WTC11 (cell line): ENCODE measurements around the gene FOXO1. TPM values are rescaled to one million over a fixed set of nuclear protein-coding genes. Genes with fewer than 3 reads are reported as not detected.

Experiments used
- ATAC-seq: fragments of 200-7000 bp; cut with Tn5 transposase; 2 replicates; pipeline ENCODE4 v1.10.0; 2021; ENCODE audit warnings: mild to moderate bottlenecking, moderate library complexity
- CTCF ChIA-PET: fragments of 300-600 bp; sonication (Branson Sonifier 250); formaldehyde crosslinking; loops from one replicate; lab custom pipeline; 2021; ENCODE audit warnings: antibody characterized with exemption; lab: Charles Lee
- POLR2A ChIA-PET: fragments of 350-600 bp; sonication (Branson Sonifier 250); formaldehyde crosslinking; loops from one replicate; lab custom pipeline; 2021; ENCODE audit warnings: antibody characterized with exemption; lab: Charles Lee
- DNase-seq: peaks from one replicate; pipeline ENCODE4 v3.0.0; 2021; ENCODE audit warnings: low spot score
- H3K27ac Mint-ChIP-seq: 2 replicates; pipeline ENCODE4 v1.8.0; 2021; ENCODE audit warnings: mixed read lengths
- H3K27me3 Mint-ChIP-seq: 2 replicates; pipeline ENCODE4 v1.8.0; 2021; ENCODE audit warnings: low read depth, mild to moderate bottlenecking, moderate library complexity, mixed read lengths
- H3K36me3 Mint-ChIP-seq: 2 replicates; pipeline ENCODE4 v1.8.0; 2021; ENCODE audit warnings: mixed read lengths
- H3K4me1 Mint-ChIP-seq: 2 replicates; pipeline ENCODE4 v1.8.0; 2022; ENCODE audit warnings: mixed read lengths
- H3K4me3 Mint-ChIP-seq: 2 replicates; pipeline ENCODE4 v1.8.0; 2021; ENCODE audit warnings: mild to moderate bottlenecking, moderate library complexity, mixed read lengths
- H3K9me3 Mint-ChIP-seq: 2 replicates; pipeline ENCODE4 v1.8.0; 2021; ENCODE audit warnings: mixed read lengths
- ATF6 ChIP-seq: sonication (generic); formaldehyde crosslinking; IDR thresholded peaks from 2 replicates; pipeline ENCODE4 v1.8.1; 2023; ENCODE audit warnings: mild to moderate bottlenecking, missing genetic modification reagents
- ELF4 ChIP-seq: sonication (generic); formaldehyde crosslinking; IDR thresholded peaks from 2 replicates; pipeline ENCODE4 v1.8.1; 2022; ENCODE audit warnings: low read depth, mild to moderate bottlenecking, moderate library complexity, missing genetic modification reagents
- EMX1 ChIP-seq: fragments of 250-450 bp; sonication (Bioruptor Pico); IDR thresholded peaks from 2 replicates; pipeline ENCODE4 v1.8.0; 2021; ENCODE audit warnings: mild to moderate bottlenecking
- ESRRA ChIP-seq: sonication (generic); formaldehyde crosslinking; IDR thresholded peaks from 2 replicates; pipeline ENCODE4 v1.8.1; 2022; ENCODE audit warnings: mild to moderate bottlenecking, missing genetic modification reagents, borderline replicate concordance
- GABPB1 ChIP-seq: sonication (generic); formaldehyde crosslinking; IDR thresholded peaks from 2 replicates; pipeline ENCODE4 v1.8.1; 2023; ENCODE audit warnings: mild to moderate bottlenecking, missing genetic modification reagents
- GRHL2 ChIP-seq: fragments of 250-450 bp; sonication (Bioruptor Pico); IDR thresholded peaks from 2 replicates; pipeline ENCODE4 v1.8.0; 2022; ENCODE audit warnings: mild to moderate bottlenecking, moderate library complexity; ENCODE audit not compliant: insufficient replicate concordance, severe bottlenecking
- GTF2I ChIP-seq: fragments of 250-450 bp; sonication (Bioruptor Pico); conservative IDR thresholded peaks from 2 replicates; pipeline ENCODE4 v1.4.0; 2021; ENCODE audit warnings: mild to moderate bottlenecking
- JAZF1 ChIP-seq: fragments of 250-450 bp; sonication (Bioruptor Pico); IDR thresholded peaks from 2 replicates; pipeline ENCODE4 v1.9.0; 2021; ENCODE audit warnings: moderate library complexity, mild to moderate bottlenecking, inconsistent platforms
- MXD4 ChIP-seq: fragments of 250-450 bp; sonication (Bioruptor Pico); IDR thresholded peaks from 2 replicates; pipeline ENCODE4 v1.8.0; 2021; ENCODE audit warnings: mild to moderate bottlenecking, moderate library complexity, borderline replicate concordance
- MYBL2 ChIP-seq: sonication (generic); formaldehyde crosslinking; IDR thresholded peaks from 2 replicates; pipeline ENCODE4 v1.8.1; 2023; ENCODE audit warnings: mild to moderate bottlenecking, moderate library complexity, missing genetic modification reagents
- NFATC4 ChIP-seq: fragments of 250-450 bp; sonication (Bioruptor Pico); IDR thresholded peaks from 2 replicates; pipeline ENCODE4 v1.9.0; 2021; ENCODE audit warnings: mild to moderate bottlenecking
- PRRX2 ChIP-seq: fragments of 250-450 bp; sonication (Bioruptor Pico); IDR thresholded peaks from 2 replicates; pipeline ENCODE4 v1.8.0; 2021; ENCODE audit warnings: mild to moderate bottlenecking
- RELA ChIP-seq: sonication (generic); formaldehyde crosslinking; IDR thresholded peaks from 2 replicates; pipeline ENCODE4 v1.8.1; 2022; ENCODE audit warnings: missing genetic modification reagents, mild to moderate bottlenecking, borderline replicate concordance
- TCF7 ChIP-seq: sonication (generic); formaldehyde crosslinking; IDR thresholded peaks from 2 replicates; pipeline ENCODE4 v1.8.0; 2022; ENCODE audit warnings: mild to moderate bottlenecking, low read depth, missing genetic modification reagents, moderate library complexity
- TEAD1 ChIP-seq: sonication (generic); formaldehyde crosslinking; IDR thresholded peaks from 2 replicates; pipeline ENCODE4 v1.8.0; 2022; ENCODE audit warnings: mild to moderate bottlenecking, missing genetic modification reagents
- ZBTB21 ChIP-seq: sonication (generic); formaldehyde crosslinking; IDR thresholded peaks from 2 replicates; pipeline ENCODE4 v1.8.1; 2023; ENCODE audit warnings: mild to moderate bottlenecking, missing genetic modification reagents, borderline replicate concordance
- ZNF121 ChIP-seq: sonication (generic); formaldehyde crosslinking; IDR thresholded peaks from 2 replicates; pipeline ENCODE4 v1.8.0; 2023; ENCODE audit warnings: missing genetic modification reagents
- ZNF232 ChIP-seq: sonication (generic); formaldehyde crosslinking; IDR thresholded peaks from 2 replicates; pipeline ENCODE4 v1.8.0; 2022; ENCODE audit warnings: mild to moderate bottlenecking, missing genetic modification reagents
- ZNF263 ChIP-seq: sonication (generic); formaldehyde crosslinking; IDR thresholded peaks from 2 replicates; pipeline ENCODE4 v1.8.1; 2022; ENCODE audit warnings: low read depth, mild to moderate bottlenecking, moderate library complexity, missing genetic modification reagents
- ZNF317 ChIP-seq: sonication (generic); formaldehyde crosslinking; IDR thresholded peaks from 2 replicates; pipeline ENCODE4 v1.8.1; 2023; ENCODE audit warnings: low read depth, mild to moderate bottlenecking, moderate library complexity, missing genetic modification reagents, borderline replicate concordance
- ZNF416 ChIP-seq: fragments of 250-450 bp; sonication (Bioruptor Pico); IDR thresholded peaks from 2 replicates; pipeline ENCODE4 v1.9.0; 2021; ENCODE audit warnings: mild to moderate bottlenecking, inconsistent platforms
- total RNA-seq: library from RNA; stranded (reverse); gene quantifications from 3 replicates; pipeline ENCODE4 v1.2.3, GENCODE V29; 2021
- TF ChIP-seq, protein P1 (sequence below): fragments of 250-450 bp; sonication (Bioruptor Pico); IDR thresholded peaks from 2 replicates; pipeline ENCODE4 v1.9.0; 2021; ENCODE audit warnings: mild to moderate bottlenecking
- TF ChIP-seq, protein P2 (sequence below): sonication (generic); formaldehyde crosslinking; IDR thresholded peaks from 2 replicates; pipeline ENCODE4 v1.8.0; 2023; ENCODE audit warnings: missing genetic modification reagents
- TF ChIP-seq, protein P3 (sequence below): sonication (generic); formaldehyde crosslinking; IDR thresholded peaks from 2 replicates; pipeline ENCODE4 v1.8.0; 2022; ENCODE audit warnings: mild to moderate bottlenecking, missing genetic modification reagents
- TF ChIP-seq, protein P4 (sequence below): sonication (generic); formaldehyde crosslinking; IDR thresholded peaks from 2 replicates; pipeline ENCODE4 v1.8.1; 2022; ENCODE audit warnings: low read depth, mild to moderate bottlenecking, moderate library complexity, missing genetic modification reagents, borderline replicate concordance
- TF ChIP-seq, protein P5 (sequence below): fragments of 250-450 bp; sonication (Bioruptor Pico); IDR thresholded peaks from 2 replicates; pipeline ENCODE4 v1.9.0; 2021; ENCODE audit warnings: mild to moderate bottlenecking
- TF ChIP-seq, protein P6 (sequence below): fragments of 250-450 bp; sonication (Bioruptor Pico); IDR thresholded peaks from 2 replicates; pipeline ENCODE4 v2.1.2; 2022; ENCODE audit warnings: mild to moderate bottlenecking, moderate library complexity

Gene FOXO1
- total RNA-seq, 1 experiment from 2014 or later, result 37.9 TPM

GRCh38 chr13:40579535-40579934 is 86.9 kb downstream of the FOXO1 start (continued):
- TF ChIP-seq ZNF232 (CRISPR knock-in tag) (no peak), ZBTB21 (CRISPR knock-in tag) (no peak), RELA (CRISPR knock-in tag) (no peak), GABPB1 (no peak), EMX1 (no peak), MXD4 (CRISPR knock-in tag) (no peak)

GRCh38 chr13:40578055-40578454 is 88.4 kb downstream of the FOXO1 start:
- ATAC-seq (no peak), DNase-seq (no peak)
- no peak overlapping the region for H3K4me3 Mint-ChIP-seq
- peaks cover 5% of the 10 kb centered on the region for H3K9me3 Mint-ChIP-seq
- TF ChIP-seq ESRRA (CRISPR knock-in tag) (no peak), ELF4 (CRISPR knock-in tag) (no peak), TEAD1 (CRISPR knock-in tag) (no peak), ZNF416 (CRISPR knock-in tag) (no peak), TCF7 (CRISPR knock-in tag) (no peak), JAZF1 (CRISPR knock-in tag) (no peak), ZNF121 (no peak), ZNF317 (no peak)
- TF ChIP-seq, protein P1, sequence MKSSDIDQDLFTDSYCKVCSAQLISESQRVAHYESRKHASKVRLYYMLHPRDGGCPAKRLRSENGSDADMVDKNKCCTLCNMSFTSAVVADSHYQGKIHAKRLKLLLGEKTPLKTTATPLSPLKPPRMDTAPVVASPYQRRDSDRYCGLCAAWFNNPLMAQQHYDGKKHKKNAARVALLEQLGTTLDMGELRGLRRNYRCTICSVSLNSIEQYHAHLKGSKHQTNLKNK (CRISPR knock-in tag), result no peak
- TF ChIP-seq, protein P2, sequence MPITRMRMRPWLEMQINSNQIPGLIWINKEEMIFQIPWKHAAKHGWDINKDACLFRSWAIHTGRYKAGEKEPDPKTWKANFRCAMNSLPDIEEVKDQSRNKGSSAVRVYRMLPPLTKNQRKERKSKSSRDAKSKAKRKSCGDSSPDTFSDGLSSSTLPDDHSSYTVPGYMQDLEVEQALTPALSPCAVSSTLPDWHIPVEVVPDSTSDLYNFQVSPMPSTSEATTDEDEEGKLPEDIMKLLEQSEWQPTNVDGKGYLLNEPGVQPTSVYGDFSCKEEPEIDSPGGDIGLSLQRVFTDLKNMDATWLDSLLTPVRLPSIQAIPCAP, result no peak
- TF ChIP-seq, protein P3, sequence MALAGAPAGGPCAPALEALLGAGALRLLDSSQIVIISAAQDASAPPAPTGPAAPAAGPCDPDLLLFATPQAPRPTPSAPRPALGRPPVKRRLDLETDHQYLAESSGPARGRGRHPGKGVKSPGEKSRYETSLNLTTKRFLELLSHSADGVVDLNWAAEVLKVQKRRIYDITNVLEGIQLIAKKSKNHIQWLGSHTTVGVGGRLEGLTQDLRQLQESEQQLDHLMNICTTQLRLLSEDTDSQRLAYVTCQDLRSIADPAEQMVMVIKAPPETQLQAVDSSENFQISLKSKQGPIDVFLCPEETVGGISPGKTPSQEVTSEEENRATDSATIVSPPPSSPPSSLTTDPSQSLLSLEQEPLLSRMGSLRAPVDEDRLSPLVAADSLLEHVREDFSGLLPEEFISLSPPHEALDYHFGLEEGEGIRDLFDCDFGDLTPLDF (CRISPR knock-in tag), result no peak
- TF ChIP-seq, protein P4, sequence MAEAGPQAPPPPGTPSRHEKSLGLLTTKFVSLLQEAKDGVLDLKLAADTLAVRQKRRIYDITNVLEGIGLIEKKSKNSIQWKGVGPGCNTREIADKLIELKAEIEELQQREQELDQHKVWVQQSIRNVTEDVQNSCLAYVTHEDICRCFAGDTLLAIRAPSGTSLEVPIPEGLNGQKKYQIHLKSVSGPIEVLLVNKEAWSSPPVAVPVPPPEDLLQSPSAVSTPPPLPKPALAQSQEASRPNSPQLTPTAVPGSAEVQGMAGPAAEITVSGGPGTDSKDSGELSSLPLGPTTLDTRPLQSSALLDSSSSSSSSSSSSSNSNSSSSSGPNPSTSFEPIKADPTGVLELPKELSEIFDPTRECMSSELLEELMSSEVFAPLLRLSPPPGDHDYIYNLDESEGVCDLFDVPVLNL (CRISPR knock-in tag), result no peak
- no peak overlapping the region; the same call in 1 of the 2 replicates for H3K27ac Mint-ChIP-seq
- ChIA-PET POLR2A (interaction anchor here (0.6 kb wide), 1 partner anchor 14 kb away, joined by 3 read pairs; no protein-coding TSS in a partner anchor), CTCF (no interaction called here)
- peaks cover 6% of the 10 kb centered on the region for H3K36me3 Mint-ChIP-seq
- H3K27me3 Mint-ChIP-seq, result no peaks in the 10 kb centered on the region
- peaks cover 91% of the 10 kb centered on the region for H3K4me1 Mint-ChIP-seq

DNA sequence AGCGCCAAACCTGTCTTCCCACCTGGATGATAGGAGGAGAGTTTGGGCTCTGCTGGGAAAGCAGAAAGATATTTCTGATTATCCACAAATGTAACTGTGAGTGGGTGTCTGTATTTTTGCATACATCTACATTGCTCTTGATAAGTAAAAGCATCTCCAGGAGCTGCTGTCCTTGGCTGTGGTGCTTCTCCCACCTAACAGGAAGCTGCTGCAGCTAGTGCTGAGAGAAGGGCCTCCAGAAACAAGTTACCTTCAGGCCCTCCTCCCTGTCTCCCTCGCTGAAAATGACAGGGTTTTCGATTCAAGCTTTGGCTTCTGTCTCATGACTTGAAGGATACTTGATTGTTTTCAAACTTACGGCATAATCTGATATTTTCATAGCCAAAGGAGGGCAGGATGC is 90.1 kb downstream of the FOXO1 start:
- Mint-ChIP-seq H3K27me3 (no peaks in the 10 kb centered on the region), H3K27ac (peak overlapping the region; percentile 24; the same call in 1 of the 2 replicates), H3K4me1 (peaks cover 94% of the 10 kb centered on the region), H3K4me3 (no peak overlapping the region), H3K9me3 (no peaks in the 10 kb centered on the region), H3K36me3 (no peaks in the 10 kb centered on the region)
- CTCF ChIA-PET, result no interaction called here
- DNase-seq (no peak), ATAC-seq (peak; percentile 18; the same call in 1 of the 2 replicates)
- POLR2A ChIA-PET, result no interaction called here
- TF ChIP-seq GTF2I (CRISPR knock-in tag) (no peak), GRHL2 (no peak), NFATC4 (CRISPR knock-in tag) (no peak), PRRX2 (CRISPR knock-in tag) (no peak), MYBL2 (CRISPR knock-in tag) (no peak), ZNF263 (CRISPR knock-in tag) (no peak), ZNF317 (no peak), ATF6 (CRISPR knock-in tag) (no peak)
- TF ChIP-seq, protein P5, sequence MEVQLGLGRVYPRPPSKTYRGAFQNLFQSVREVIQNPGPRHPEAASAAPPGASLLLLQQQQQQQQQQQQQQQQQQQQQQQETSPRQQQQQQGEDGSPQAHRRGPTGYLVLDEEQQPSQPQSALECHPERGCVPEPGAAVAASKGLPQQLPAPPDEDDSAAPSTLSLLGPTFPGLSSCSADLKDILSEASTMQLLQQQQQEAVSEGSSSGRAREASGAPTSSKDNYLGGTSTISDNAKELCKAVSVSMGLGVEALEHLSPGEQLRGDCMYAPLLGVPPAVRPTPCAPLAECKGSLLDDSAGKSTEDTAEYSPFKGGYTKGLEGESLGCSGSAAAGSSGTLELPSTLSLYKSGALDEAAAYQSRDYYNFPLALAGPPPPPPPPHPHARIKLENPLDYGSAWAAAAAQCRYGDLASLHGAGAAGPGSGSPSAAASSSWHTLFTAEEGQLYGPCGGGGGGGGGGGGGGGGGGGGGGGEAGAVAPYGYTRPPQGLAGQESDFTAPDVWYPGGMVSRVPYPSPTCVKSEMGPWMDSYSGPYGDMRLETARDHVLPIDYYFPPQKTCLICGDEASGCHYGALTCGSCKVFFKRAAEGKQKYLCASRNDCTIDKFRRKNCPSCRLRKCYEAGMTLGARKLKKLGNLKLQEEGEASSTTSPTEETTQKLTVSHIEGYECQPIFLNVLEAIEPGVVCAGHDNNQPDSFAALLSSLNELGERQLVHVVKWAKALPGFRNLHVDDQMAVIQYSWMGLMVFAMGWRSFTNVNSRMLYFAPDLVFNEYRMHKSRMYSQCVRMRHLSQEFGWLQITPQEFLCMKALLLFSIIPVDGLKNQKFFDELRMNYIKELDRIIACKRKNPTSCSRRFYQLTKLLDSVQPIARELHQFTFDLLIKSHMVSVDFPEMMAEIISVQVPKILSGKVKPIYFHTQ, result no peak
- TF ChIP-seq, protein P6, sequence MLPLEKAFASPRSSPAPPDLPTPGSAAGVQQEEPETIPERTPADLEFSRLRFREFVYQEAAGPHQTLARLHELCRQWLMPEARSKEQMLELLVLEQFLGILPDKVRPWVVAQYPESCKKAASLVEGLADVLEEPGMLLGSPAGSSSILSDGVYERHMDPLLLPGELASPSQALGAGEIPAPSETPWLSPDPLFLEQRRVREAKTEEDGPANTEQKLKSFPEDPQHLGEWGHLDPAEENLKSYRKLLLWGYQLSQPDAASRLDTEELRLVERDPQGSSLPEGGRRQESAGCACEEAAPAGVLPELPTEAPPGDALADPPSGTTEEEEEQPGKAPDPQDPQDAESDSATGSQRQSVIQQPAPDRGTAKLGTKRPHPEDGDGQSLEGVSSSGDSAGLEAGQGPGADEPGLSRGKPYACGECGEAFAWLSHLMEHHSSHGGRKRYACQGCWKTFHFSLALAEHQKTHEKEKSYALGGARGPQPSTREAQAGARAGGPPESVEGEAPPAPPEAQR (CRISPR knock-in tag), result no peak
